AG04450 (cell line): Measurements from ENCODE around the gene CLMN. TPM values are rescaled to one million over a fixed set of nuclear protein-coding genes. Genes with fewer than 3 reads are reported as not detected.

Source experiments
- CTCF ChIA-PET: fragments of 300-600, 350-600 bp; formaldehyde crosslinking; extraction: SDS; loops from one replicate; lab custom pipeline; 2022; ENCODE audit warnings: antibody characterized with exemption, inconsistent platforms; lab: Charles Lee
- POLR2A ChIA-PET: fragments of 350-600 bp; formaldehyde crosslinking; extraction: SDS; loops from one replicate; lab custom pipeline; 2021; ENCODE audit warnings: antibody characterized with exemption, inconsistent platforms; lab: Yijun Ruan, JAX
- DNase-seq: peaks from one replicate; pipeline ENCODE4 v3.0.0-alpha.2; 2011; ENCODE audit warnings: low read depth, low spot score
- H3K27ac ChIP-seq: one replicate; pipeline ENCODE4 v1.5.1; 2012; ENCODE audit warnings: low read depth, low read length, control low read depth
- H3K27me3 ChIP-seq: one replicate; pipeline ENCODE4 v1.6.0; 2012; ENCODE audit warnings: low read length; ENCODE audit not compliant: control insufficient read depth, insufficient read depth
- H3K4me3 ChIP-seq: 2 replicates; pipeline ENCODE4 v1.5.1; 2011; ENCODE audit warnings: mild to moderate bottlenecking, low read depth, low read length, control low read depth
- H3K9me3 ChIP-seq: 2 replicates; pipeline ENCODE4 v1.5.1; 2012; ENCODE audit warnings: low read length; ENCODE audit not compliant: control insufficient read depth, insufficient read depth
- polyA plus RNA-seq: library from polyadenylated mRNA; depleted of rRNA; stranded (reverse); fragments of >200 nt; gene quantifications from 2 replicates; pipeline ENCODE4 v1.2.3, GENCODE V29; 2011
- TF ChIP-seq, protein P1 (sequence below): IDR thresholded peaks from 2 replicates; pipeline ENCODE4 v1.5.1; 2011; ENCODE audit warnings: low read depth, low read length, control low read depth, inconsistent platforms

Gene CLMN
- polyA plus RNA-seq, 1 experiment: 0.09 TPM

DNA sequence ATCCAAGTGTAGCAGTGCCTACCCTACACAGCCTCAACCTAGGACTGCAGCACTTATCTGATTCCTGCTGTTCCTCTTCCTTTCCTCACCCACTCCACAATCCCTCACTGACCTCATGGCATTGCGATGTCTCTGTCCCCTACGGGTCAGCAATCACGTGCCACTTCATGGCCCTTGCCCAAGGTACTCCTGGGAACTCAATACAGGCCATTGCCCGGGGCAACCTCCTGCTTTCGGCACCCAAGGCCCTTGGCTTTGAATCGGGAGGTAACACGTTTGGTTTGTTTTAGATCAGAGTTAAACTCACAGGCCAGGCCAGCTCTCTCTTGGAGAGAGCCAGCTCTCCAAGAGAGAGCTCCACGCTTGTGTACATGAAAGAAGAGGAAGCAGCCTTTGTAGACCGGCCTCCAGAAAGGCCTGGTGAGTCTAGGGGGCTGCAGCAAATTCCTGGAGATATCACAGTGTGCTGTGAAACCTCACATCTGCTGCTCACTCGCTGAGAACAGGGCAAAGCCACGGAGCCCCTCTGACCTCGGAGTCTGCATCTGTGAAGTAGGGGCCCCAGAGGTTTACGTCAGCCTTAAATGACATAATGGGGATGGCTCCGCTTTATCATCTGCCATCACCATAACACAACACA is 12.2 kb downstream of the CLMN start:
- POLR2A ChIA-PET: no interaction called here
- no peak for DNase-seq
- Histone ChIP-seq H3K27ac (no peak overlapping the region), H3K9me3 (no peaks in the 10 kb centered on the region), H3K4me3 (no peak overlapping the region), H3K27me3 (no peaks in the 10 kb centered on the region)
- CTCF ChIA-PET: no interaction called here
- TF ChIP-seq, protein P1, sequence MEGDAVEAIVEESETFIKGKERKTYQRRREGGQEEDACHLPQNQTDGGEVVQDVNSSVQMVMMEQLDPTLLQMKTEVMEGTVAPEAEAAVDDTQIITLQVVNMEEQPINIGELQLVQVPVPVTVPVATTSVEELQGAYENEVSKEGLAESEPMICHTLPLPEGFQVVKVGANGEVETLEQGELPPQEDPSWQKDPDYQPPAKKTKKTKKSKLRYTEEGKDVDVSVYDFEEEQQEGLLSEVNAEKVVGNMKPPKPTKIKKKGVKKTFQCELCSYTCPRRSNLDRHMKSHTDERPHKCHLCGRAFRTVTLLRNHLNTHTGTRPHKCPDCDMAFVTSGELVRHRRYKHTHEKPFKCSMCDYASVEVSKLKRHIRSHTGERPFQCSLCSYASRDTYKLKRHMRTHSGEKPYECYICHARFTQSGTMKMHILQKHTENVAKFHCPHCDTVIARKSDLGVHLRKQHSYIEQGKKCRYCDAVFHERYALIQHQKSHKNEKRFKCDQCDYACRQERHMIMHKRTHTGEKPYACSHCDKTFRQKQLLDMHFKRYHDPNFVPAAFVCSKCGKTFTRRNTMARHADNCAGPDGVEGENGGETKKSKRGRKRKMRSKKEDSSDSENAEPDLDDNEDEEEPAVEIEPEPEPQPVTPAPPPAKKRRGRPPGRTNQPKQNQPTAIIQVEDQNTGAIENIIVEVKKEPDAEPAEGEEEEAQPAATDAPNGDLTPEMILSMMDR: no peak

DNA sequence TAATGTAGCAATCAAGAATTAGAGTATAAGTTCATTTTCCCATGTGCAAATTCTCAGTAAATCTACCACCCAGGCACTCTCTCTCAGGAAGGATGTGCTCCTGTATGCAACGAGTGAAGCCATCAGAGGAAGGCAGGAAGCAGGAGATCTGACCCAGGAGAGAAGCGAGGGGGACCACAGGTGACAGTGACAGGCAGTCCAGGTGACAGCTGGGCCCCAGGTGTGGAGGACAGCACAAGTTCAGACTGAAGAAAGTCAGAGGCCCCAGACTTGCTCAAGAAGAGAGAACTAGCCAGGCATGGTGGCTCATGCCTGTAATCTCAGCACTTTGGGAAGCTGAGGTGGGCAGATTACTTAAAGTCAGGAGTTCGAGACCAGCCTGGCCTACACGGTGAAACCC is 13.8 kb downstream of the CLMN start:
- CTCF ChIA-PET: interaction anchor here (1.0 kb wide), 1 partner anchor 9 kb away, joined by 3 read pairs; no protein-coding TSS in a partner anchor
- POLR2A ChIA-PET: no interaction called here
- DNase-seq: no peak
- Histone ChIP-seq H3K27ac (no peak overlapping the region), H3K27me3 (no peaks in the 10 kb centered on the region), H3K4me3 (no peak overlapping the region), H3K9me3 (no peaks in the 10 kb centered on the region)
- TF ChIP-seq, protein P1: no peak

GRCh38 chr14:95305145-95305544 is 14.6 kb downstream of the CLMN start:
- Histone ChIP-seq H3K4me3 (no peak overlapping the region), H3K9me3 (no peaks in the 10 kb centered on the region), H3K27me3 (no peaks in the 10 kb centered on the region), H3K27ac (no peak overlapping the region)
- POLR2A ChIA-PET: no interaction called here
- TF ChIP-seq, protein P1: no peak
- CTCF ChIA-PET: no interaction called here
- DNase-seq: no peak

DNA sequence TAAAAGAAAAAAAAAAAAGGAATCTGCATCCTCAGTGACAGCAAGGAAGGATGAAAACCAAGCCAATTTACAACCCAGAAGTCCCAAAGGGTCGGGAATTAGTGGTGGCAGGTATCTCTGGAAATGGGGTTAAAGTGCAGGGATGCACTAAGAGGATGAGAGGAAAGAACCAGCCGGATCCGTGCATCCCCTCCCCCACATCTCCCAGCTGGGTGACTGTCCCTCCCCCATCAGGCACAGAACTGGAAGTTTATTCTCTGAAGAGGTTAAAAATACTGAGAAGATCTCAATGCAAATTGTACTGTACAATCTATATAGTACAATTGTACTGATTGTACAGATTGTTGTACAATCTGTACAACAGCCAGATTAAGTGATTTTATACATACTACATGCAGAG is 15.4 kb downstream of the CLMN start:
- no peaks in the 10 kb centered on the region for H3K9me3 ChIP-seq
- POLR2A ChIA-PET: no interaction called here
- CTCF ChIA-PET: no interaction called here
- no peak for DNase-seq
- no peak overlapping the region for H3K27ac ChIP-seq
- no peak overlapping the region for H3K4me3 ChIP-seq
- TF ChIP-seq, protein P1: no peak
- H3K27me3 ChIP-seq: no peaks in the 10 kb centered on the region

- CTCF ChIA-PET: no interaction called here
- Histone ChIP-seq H3K9me3 (no peaks in the 10 kb centered on the region), H3K27ac (no peak overlapping the region), H3K4me3 (no peak overlapping the region), H3K27me3 (no peaks in the 10 kb centered on the region)
- TF ChIP-seq, protein P1: no peak
- POLR2A ChIA-PET: no interaction called here
- no peak for DNase-seq
Measured at GRCh38 chr14:95303552-95303951, 16.2 kb downstream of the CLMN start.
